ENCODE measurements around the gene KRT6A.

The KRT6A gene

GRCh38 chr12:52530366-52530765, 37.3 kb upstream of the KRT6A start:
- H3K4me3 ChIP-seq (ENCODE audit: low read depth, low read length) = no peak overlapping the region
- no peak for DNase-seq (ENCODE audit: low read depth)
- no peak for TF ChIP-seq CTCF (IDR thresholded peaks at IDR 0.05; ENCODE audit: low read depth, low read length, missing control alignments)

- DNase-seq (ENCODE audit: low read depth) = no peak
- H3K4me3 ChIP-seq (ENCODE audit: low read depth, low read length) = no peak overlapping the region
- no peak for TF ChIP-seq CTCF (IDR thresholded peaks at IDR 0.05; ENCODE audit: low read depth, low read length, missing control alignments)
Observed at GRCh38 chr12:52529846-52530245, 36.8 kb upstream of the KRT6A start.

GRCh38 chr12:52529417-52529816, 36.4 kb upstream of the KRT6A start:
- DNase-seq (ENCODE audit: low read depth) = no peak
- no peak overlapping the region for H3K4me3 ChIP-seq (ENCODE audit: low read depth, low read length)
- no peak for TF ChIP-seq CTCF (IDR thresholded peaks at IDR 0.05; ENCODE audit: low read depth, low read length, missing control alignments)

GRCh38 chr12:52528641-52529143, 35.6 kb upstream of the KRT6A start:
- no peak for TF ChIP-seq CTCF (IDR thresholded peaks at IDR 0.05; ENCODE audit: low read depth, low read length, missing control alignments)
- H3K4me3 ChIP-seq (ENCODE audit: low read depth, low read length) = no peak overlapping the region
- DNase-seq (ENCODE audit: low read depth) = no peak

- no peak for DNase-seq (ENCODE audit: low read depth)
- no peak for TF ChIP-seq CTCF (IDR thresholded peaks at IDR 0.05; ENCODE audit: low read depth, low read length, missing control alignments)
- H3K4me3 ChIP-seq (ENCODE audit: low read depth, low read length) = no peak overlapping the region
Observed at GRCh38 chr12:52527121-52527800, 34.2 kb upstream of the KRT6A start.

- DNase-seq (ENCODE audit: low read depth) = no peak
- no peak for TF ChIP-seq CTCF (IDR thresholded peaks at IDR 0.05; ENCODE audit: low read depth, low read length, missing control alignments)
Observed at GRCh38 chr12:52526511-52526951, 33.5 kb upstream of the KRT6A start.

More at GRCh38 chr12:52526511-52526951, 33.5 kb upstream of the KRT6A start:
- no peak overlapping the region for H3K4me3 ChIP-seq (ENCODE audit: low read depth, low read length)
